Left colon (tissue), 2 donors: ENCODE results near the gene DLEC1. TPM values are rescaled to one million over a fixed set of nuclear protein-coding genes. Genes with fewer than 3 reads are reported as not detected.
"Not testable (repeated sequence)": the region's sequence is repeated elsewhere in the genome, so short reads cannot be mapped to it uniquely, and the experiment has no call there.

Experiments
- ATAC-seq: fragments of 200-7000 bp; cut with Tn5 transposase; one replicate; pipeline ENCODE4 v1.9.1; 2020; ENCODE audit warnings: mild to moderate bottlenecking, moderate library complexity
- DNase-seq, 2 donors: peaks; one replicate each; pipeline ENCODE4 v3.0.0-alpha.2; 2020
- intact Hi-C, 2 donors: fragments of 100-400 bp; cut with DNase I in 1 of 2; cut with micrococcal nuclease in 1 of 2; formaldehyde crosslinking; loops; one replicate each; pipeline versions ENCODE4 v1.11.2 to v1.14.0; 2022; cut with DNase I, micrococcal nuclease
- total RNA-seq, 2 donors: library from RNA; stranded (reverse); fragmentation: NEBNext Ultra II Directional; extraction: Animal tissue kit (Norgen Biotek cat#: 25700); gene quantifications; one replicate each; pipeline ENCODE4 v1.2.1, GENCODE V29; 2021
- donor health status: DM: no; HTN: no; CAD: no.
- donor health status: DM: yes; HTN: yes; CAD: no.

Gene DLEC1
- total RNA-seq, 2 donors from 2014 or later, result 1.5 to 2.1 TPM

DNA sequence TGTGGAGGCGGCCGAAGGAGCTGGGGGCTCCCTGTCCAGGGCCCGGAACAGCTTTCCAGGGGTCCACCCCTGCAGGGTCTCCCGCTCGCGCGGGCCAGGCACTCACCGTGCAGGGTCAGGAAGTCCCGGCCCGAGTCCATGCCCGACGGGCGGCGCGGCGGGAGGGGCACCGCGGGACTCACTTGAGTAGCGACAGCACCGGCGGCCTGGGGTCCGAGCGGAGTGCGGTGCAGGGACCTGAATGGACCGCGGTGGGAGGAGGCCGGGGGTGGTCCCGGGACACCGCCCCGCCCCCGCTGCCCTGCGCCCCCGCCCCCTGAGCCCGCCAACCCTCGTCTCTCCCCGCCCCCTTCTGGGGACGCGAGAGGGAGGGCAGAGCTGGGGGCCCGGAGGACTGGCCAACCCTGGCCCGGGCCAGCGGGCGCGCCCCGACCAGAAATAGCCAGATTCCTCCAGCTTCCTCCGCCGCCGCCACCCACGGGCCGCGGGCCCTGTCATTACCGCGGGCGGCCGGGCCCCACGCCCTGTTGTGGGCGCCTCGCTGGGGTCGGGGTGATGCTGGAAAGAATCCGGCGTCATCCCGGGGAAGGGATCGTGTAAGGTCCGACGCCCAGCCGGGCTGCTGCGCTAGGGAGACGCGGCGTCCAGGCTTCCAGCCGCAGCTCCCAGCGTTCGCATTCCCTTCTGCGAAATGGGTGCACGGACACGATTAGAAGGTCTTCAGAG, 9.4 kb upstream of the DLEC1 start, which contains the start of gene PLCD1:
Gene PLCD1, minus strand, starts transcription at position 243 of the 726 bp plus-strand sequence. Its CDS starts 103 bp downstream, at position 140.
- DNase-seq, result peak; percentile 76
- peak; percentile 24 for ATAC-seq
- intact Hi-C loops, result no loop called here

DNA sequence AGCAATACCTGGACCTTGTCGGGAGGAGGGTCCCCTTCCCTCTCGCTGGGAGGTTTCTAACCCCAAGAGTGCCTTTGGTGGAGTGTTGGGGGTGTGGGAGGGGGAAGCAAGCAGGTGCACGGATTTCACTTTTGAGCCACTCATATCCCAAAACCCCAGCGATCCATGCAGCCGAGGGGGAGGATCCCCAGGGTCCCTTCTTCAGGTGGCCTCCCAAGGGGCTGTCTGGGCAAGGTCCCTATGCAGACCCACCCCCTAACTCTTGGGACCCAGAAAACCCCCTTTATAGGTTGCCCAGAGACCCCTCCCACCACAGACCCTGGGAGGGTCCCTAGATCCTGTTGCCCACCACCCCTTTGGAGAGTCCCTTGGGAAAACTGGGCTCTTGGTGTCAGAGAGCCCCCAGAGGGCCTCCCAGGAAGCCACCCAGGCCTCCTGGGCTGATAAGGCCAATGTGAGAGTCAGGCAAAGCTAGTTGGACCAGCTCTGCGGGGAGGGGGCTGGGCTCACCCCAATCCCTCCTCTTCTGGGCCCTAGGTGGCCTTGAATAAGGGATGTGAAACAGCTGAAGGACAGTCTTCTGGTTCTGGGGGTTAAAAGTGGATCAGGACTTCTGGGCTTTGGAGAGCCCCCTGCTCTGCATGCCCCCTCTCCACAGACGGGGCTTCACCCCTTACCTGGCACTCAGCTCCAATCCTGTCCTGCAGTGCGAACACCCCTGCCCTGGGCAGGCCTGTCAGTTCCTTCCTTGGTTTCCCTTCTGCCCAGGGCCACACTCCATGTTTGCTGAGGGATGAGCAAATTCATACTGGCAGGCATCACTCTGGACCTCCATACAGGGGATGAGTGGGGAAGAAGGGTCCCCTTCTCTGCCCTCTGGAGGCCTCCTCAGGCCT, 8.6 kb upstream of the DLEC1 start:
- DNase-seq (no peak), ATAC-seq (no peak)
- intact Hi-C loops, result no loop called here

DNA sequence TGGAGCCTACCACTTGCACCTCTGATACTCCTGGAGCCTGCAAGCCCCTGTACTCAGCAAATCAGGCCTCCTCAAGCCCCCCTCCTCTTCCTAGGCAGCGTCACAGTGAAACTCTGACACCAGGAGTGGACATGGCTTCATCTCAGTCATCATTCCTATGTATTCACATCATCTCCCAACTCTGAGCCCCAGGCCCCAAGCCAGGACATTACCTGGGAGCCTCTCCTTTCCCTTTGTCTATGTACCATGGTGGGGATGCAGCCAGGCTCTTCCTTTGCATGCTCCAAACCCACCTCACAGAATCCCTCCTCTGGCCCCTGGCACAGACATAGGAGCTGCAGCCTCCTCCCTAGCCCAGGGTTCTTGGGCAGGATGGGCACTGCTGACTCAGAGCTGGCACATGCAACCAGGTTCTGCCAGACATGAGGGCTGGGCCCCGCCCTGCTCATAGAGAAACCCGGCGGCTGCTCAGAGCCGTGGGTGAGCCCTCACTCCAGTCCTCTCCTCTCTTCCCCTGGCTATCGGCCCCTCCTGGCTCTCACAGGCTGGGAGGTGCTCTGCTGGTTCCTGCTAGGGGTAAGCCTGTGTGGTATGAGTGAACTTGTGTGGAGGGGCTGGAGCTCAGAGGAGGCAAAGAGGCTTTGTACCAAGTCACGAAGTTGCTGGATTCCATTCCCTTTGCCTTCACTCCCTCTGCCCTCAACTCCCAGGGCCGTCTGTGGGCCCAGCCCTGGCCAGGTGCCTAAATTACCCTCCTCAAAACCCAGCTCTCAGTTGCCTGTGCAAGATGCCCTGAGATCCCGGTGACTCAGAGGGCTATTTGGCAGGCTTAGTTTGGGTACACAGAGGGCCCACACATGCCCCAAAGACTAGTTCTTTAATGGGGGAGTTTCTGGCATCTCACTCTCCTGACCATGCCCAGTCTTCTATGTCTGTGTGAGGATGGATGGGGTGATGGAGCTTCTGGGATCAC, 7.7 kb upstream of the DLEC1 start:
- ATAC-seq, result peak; percentile 79
- intact Hi-C loops, result no loop called here

DNA sequence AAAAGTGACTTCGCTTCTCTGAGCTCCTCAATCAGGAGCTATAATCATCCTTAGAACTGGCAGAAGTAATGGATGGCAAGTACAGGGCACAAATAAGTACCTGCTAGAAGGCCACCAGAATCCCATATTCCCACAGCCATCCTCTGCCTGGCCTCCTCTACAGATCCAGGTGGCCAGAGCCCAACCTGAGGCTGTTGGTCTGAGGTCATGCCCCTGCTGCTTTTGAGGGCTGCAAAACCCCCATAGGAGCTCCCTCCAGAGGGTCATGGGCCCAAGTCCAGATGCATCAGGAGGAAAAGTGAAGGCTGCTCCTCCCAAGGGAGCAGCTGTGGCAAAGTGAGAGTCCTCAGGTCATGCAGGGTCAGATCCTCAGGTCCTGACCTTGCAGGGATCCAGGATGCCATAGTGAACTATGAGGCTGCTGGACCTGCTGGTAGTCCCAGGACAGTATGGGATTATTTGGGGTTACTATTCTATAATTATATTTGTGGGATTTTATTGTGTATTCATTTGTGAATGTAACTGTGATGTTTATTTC, 6.6 kb upstream of the DLEC1 start:
- ATAC-seq, result no peak

More for the DNA sequence above, 7.7 kb upstream of the DLEC1 start:
- peak; percentile 79 to 82 for DNase-seq

DNA sequence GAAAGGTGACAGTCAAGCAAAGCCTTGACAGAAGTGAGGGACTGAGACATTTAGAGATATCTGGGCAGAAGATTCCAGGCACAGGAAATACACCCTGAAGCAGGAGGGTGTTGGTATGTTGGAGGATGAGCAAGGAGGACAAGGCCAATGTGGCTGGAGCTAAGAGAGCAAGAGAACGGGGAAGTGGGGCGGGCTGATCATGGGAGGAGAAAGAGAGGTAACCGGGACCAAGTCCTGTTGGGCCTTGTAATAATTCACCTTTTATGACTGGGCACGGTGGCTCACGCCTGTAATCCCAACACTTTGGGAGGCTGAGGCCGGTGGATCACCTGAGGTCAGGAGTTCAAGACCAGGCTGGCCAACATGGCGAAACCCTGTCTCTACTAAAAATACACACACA, 5.4 kb upstream of the DLEC1 start:
- DNase-seq, intact Hi-C loops: not testable (repeated sequence)
- ATAC-seq, result peak; percentile 23

More for the DNA sequence above, 6.6 kb upstream of the DLEC1 start:
- DNase-seq, result no peak
- intact Hi-C loops, result no loop called here

DNA sequence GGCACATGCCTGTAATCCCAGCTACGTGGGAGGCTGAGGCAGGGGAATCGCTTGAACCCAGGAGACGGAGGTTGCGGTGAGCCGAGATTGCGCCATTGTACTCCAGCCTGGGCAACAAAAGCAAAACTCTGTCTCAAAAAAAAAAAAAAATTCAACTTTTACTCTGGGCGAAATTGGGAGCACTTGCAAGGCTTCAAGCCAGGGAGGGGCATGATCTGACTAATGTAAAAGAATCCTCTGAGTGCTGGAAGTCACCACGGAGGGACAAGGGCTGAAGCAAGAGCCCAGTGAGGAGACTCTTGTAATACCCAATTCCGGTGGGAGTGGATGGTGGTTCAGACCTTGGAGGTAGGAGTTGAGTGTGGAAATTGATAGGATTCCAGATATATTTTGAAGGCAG, 4.7 kb upstream of the DLEC1 start:
- DNase-seq, ATAC-seq, intact Hi-C loops: not testable (repeated sequence)

DNA sequence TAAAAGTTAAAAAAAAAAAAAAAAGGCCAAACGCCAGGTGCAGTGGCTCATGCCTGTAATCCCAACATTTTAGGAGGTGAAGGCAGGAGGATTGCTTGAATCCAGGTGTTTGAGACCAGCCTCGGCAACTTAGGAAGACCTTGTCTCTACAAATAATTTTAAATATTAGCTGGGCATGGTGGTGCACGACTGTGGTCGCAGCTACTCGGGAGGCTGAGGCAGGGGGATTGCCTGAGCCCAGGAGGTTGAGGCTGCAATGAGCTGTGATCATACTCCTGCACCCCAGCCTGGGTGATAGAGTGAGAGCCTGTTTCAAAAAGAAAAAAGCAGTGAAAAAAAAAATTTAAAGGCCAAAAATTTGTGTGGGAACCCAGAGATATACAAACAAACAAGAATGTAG, 2.7 kb upstream of the DLEC1 start:
- ATAC-seq, result no peak
- DNase-seq, result no peak
- intact Hi-C loops, result no loop called here

DNA sequence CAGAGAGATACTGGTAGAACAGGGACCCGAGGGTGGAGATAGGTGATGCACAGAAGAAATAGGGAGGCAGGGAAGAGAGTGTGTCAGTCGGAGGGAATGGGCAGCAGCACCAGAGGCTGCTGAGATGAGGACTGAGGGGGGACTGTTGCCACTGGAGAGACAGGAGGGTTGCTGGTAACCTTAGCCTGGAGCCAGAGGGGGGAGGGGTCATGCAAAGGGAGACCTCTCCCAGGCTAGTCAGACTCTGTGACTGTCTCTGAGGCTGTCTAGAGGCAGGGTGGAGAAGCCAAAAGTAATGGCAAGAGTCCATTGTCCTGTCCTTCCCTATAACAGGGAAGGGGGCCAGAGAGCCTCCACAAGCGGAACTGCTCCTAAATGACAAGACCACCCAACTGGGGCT, 2.1 kb upstream of the DLEC1 start:
- ATAC-seq (no peak), DNase-seq (no peak)
- intact Hi-C loops, result no loop called here

DNA sequence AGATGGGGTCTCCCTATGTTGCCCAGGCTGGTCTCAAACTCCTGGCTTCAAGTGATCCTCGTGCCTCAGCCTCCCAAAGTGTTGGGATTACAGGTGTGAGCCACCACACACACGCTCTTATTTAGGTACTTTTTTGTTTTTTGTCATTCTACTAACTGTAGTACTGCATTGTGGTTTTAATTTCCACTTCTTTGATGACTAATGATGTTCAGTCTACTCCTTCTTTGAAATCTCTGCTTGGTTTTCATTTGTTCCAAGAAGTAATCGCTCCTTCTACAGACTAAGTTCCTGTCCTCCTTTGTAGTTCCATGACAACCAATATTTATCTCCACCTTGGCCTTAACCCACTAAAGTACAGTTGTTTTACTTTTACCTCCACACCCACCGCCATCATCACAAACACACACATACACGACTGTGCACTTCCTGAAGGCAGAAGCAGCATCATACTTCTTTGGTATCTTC, 529 bp upstream of the DLEC1 start:
- intact Hi-C loops, result no loop called here
- DNase-seq, result no peak

DNA sequence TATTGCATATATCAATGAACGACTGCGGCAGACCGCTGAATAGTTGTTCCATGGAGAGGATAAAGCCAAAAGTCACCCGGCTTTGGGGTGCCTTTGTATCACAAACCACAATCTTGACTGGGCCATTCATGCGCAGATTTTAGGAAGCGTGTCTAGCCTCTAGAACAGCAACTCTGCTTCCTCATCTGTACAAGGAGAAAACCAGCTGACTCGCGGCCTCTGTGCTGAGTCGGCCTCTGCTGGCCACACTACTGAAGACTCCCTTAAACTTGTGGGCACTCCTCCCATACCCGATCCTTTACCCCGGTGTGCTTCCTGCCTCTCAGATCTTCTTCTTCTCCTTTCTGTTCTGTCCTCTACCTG, 872 bp downstream of the DLEC1 start:
- ATAC-seq (peak; percentile 78), DNase-seq (peak; percentile 74 to 81)
- intact Hi-C loops, result loop anchor here in 1 of 2 donors (10.0 kb wide), 1 partner anchor 65 kb away; no protein-coding TSS in a partner anchor

More for the DNA sequence above, 529 bp upstream of the DLEC1 start:
- ATAC-seq, result no peak

DNA sequence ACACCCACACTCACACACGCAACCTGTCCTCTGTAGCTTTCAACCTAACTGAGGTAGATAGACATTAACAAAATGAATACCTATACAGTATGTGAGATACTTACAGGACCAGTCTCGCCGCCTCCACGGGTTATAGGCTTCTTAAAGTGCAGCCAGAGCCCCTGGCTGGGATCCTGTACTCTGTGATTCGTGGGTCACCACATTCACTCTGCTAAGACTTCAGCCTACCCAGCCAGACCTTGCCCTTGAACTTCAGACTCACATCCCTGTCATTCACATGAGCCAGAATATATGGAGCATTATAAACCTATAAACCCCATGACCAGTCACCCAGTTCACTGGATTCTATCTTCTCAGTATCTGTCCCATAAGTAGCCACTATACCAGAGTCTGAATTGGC, 1.4 kb downstream of the DLEC1 start:
- intact Hi-C loops, result loop anchor here in 1 of 2 donors (10.0 kb wide), 1 partner anchor 64 kb away; no protein-coding TSS in a partner anchor
- ATAC-seq (peak; percentile 78), DNase-seq (peak; percentile 39 to 53)

DNA sequence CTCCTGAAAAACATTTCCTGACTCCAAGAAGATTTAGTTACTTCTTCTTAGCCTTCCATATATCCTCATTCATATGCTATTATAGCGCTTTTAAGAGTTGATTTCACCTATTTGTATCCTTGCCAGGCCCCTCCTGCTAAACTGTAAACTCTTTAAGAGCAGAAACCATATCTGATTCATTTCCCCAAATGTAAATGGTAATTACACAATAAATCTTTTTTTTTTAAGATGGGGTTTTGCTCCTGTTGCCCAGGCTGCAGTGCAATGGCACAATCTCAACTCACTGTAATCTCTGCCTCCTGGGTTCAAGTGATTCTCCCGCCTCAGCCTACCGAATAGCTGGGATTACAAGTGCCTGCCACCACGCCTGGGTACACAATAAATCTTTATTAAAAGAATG, 4.5 kb downstream of the DLEC1 start:
- intact Hi-C loops, result loop anchor here in 1 of 2 donors (10.0 kb wide), 1 partner anchor 61 kb away; no protein-coding TSS in a partner anchor
- DNase-seq, result no peak
- peak; percentile 2 for ATAC-seq

DNA sequence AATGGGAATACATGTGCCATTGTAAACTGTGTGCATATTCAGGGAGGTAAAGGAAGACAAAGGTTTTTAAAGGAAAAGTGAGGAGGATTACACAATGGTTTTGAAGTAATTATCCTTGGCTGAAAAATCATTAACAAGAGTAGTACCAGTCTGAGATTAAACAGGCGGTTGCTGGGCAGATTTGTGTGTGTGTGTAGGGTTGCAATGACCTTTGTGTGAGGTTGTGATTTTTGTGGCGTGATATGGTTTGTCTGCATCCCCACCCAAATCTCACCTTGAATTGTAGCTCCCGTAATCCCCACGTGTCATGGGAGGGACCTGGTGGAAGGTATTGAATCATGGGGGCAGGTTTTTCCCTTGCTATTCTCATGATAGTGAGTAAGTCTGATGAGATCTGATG, 7.0 kb downstream of the DLEC1 start:
- intact Hi-C loops, result loop anchor here in 1 of 2 donors (10.0 kb wide), 1 partner anchor 59 kb away; no protein-coding TSS in a partner anchor
- no peak for DNase-seq
- peak; percentile 75 for ATAC-seq

DNA sequence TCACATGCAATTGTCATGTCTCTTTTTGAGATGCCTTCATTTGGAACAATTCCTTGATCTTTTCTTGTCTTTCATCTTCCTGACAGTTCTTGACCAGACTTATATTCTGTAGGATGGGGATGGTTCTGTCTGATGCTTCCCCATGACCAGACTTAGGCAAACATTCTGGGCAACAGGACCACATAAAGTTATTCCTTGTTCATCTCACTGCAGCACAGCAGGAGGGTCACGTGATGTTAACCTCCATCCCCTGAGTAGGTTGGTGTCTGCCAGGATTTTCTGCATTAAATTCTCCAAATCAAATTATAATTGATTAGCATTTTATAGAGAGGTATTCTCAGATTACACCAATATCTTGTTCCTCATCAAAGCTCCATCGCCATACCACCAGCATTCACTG, 7.8 kb downstream of the DLEC1 start:
- ATAC-seq, result no peak
- intact Hi-C loops, result loop anchor here in 1 of 2 donors (10.0 kb wide), 1 partner anchor 58 kb away; no protein-coding TSS in a partner anchor

DNA sequence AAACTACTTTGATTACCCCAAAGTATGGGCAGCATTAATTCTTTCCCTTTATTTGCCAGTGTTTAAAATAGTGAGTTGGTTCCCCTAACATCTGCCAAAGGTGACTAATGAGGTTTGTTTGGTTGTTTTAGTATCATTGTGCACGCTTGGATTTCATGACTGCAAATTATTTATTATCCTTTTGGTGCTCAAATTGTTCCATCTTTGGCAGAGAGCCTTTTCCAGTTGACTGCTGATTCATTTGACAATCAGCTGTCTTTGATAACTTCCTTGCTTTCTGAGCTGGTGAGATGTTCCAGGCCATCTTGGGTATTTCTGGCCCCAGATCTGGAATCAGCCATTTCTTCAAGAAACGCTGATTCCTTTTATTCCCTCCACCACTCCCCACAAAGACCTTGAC, 8.9 kb downstream of the DLEC1 start:
- ATAC-seq (no peak), DNase-seq (no peak)
- intact Hi-C loops, result loop anchor here in 1 of 2 donors (10.0 kb wide), 1 partner anchor 57 kb away; no protein-coding TSS in a partner anchor

More for the DNA sequence above, 7.8 kb downstream of the DLEC1 start:
- DNase-seq, result no peak

DNA sequence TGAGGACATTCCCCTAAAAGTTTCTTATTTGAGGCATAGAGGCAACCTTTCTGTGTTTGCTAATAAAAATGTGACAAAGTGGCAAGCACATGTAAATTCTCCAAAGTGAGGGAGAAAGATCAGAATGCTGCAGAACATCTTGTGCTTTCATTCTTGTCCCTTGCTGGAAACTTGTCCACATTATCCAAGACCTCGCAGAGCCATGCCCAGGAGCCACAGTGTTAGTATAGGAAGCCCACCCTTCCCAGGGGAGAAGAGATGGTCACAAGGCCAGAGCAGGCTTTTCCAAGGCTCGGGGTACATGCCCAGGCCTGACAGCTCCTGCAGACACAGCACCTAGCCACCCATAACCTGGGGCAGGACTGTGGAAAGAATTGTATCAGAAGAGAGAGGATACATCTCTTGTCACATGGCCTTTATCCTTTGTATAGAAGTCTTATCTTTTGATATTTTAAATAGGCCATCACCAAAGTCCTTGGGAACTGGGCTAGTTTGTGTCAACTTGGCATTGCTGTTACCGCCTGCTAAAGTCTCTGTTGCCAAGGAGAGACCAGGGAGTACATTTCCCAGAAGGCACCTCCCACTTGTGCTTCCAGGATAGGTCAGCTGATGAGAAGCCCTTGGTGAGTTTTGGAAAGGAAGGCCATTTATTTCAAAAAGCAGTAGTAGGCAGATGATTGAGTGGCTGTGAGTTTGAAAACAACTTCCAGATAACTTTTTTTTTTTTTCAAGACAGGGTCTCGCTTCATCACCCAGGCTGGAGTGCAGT, 10.5 kb downstream of the DLEC1 start:
- DNase-seq (no peak), ATAC-seq (no peak)
- intact Hi-C loops, result loop anchor here in 1 of 2 donors (10.0 kb wide), 1 partner anchor 55 kb away; no protein-coding TSS in a partner anchor

DNA sequence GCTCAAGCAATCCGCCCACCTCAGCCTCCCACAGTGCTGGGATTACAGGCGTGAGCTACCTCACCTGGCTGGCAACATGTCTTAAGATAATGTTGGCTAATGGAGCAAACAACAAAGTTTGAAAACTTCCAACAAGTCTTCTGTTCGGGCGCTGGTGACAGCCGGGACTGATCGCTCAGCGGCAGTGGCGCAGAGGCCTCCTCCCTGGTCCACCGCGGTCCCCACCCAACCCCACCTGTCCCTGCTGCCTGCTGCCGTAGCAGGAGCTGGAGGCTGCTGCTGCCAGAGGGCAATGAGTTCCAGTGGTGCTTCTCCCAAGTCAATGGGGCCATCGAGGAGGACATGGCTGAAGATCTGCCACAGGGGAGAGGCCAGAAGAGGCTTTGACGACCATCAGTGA, 12.1 kb downstream of the DLEC1 start:
- intact Hi-C loops, result no loop called here
- ATAC-seq (no peak), DNase-seq (no peak)
